ENCODE measurements around the gene RRP15.

- no peak for TF ChIP-seq EZH2 (IDR thresholded peaks at IDR 0.05; ENCODE audit: low read depth, unreplicated experiment)
- TF ChIP-seq, protein P1, sequence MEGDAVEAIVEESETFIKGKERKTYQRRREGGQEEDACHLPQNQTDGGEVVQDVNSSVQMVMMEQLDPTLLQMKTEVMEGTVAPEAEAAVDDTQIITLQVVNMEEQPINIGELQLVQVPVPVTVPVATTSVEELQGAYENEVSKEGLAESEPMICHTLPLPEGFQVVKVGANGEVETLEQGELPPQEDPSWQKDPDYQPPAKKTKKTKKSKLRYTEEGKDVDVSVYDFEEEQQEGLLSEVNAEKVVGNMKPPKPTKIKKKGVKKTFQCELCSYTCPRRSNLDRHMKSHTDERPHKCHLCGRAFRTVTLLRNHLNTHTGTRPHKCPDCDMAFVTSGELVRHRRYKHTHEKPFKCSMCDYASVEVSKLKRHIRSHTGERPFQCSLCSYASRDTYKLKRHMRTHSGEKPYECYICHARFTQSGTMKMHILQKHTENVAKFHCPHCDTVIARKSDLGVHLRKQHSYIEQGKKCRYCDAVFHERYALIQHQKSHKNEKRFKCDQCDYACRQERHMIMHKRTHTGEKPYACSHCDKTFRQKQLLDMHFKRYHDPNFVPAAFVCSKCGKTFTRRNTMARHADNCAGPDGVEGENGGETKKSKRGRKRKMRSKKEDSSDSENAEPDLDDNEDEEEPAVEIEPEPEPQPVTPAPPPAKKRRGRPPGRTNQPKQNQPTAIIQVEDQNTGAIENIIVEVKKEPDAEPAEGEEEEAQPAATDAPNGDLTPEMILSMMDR (conservative IDR thresholded peaks at IDR 0.05; ENCODE audit: low read depth in 2 of 2) = peak in 1 of 2 experiments; percentile 76
Observed at GRCh38 chr1:218330043-218330623, 45.0 kb downstream of the RRP15 start.
